ENCODE results near the gene CDH2.

DNA sequence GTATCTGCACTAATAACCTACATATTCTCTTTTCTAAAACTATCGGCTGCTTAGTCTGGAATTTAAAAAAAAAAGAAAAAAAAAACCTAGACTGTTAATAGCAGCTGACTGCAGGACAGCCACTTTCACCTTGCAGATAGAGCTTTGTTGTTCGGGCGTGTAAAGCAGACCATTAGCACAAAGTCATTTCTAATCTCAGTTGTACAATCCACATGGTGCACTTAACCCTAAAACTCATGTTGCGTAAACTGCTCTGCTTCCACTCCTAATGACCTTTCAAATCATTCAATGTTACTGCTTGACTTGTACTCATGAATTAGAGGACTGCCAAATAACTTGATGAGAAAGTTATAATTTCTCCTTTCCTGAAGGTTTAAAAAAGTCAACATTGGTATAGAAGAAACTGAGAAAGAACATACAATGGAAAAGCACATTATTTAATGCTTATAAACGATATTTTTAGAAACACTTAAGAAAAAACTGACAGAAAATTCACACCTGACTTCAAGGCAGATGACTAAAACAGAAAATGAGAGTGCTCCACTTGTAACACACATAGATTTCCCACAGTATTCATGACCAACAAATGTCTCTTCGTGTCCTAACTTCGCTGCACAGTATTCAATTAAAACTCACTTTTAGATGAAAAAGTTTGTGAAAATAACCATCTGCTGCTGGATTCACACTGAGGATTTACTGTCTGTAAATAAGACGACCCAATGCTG is 2.6 kb downstream of the CDH2 start:
- TF ChIP-seq GATA3 (IDR thresholded peaks at IDR 0.05; ENCODE audit: low read depth, low read length) (no peak), GATA2 (IDR thresholded peaks at IDR 0.05; ENCODE audit: low read depth, low read length) (no peak)

Data from SH-SY5Y (cell line).